Measurements from ENCODE around the gene RLN3. TPM values are rescaled to one million over a fixed set of nuclear protein-coding genes. Genes with fewer than 3 reads are reported as not detected.

RLN3 gene
- polyA plus RNA-seq, 1 of the 3 experiments (the other 2 are of a cell fraction), result not detected

DNA sequence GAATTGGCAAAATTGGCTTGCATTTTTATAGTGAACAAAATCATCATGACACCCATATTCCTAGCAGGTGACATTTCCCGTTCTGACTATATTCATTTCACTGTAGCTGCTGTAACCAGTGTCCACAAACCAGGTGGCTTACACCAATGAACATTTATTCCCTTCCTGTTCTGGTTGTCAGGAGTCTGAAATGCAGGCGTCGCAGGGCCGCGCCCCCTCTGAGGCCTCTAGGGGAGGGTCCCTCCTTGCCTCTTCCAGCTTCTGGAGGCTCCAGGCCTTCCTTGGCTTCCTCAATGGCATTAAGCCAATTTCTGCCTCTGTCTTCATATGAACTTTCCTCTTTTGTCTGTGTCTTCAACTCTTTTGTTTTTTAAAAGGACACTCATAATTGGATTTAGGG, 6.5 kb upstream of the RLN3 start (continued):
- TF ChIP-seq FOSL2 (IDR thresholded peaks at IDR 0.05; ENCODE audit: borderline replicate concordance, low read depth) (no peak), TAF1 (IDR thresholded peaks at IDR 0.05; ENCODE audit: borderline replicate concordance, low read depth, low read length) (no peak), YY1 (IDR thresholded peaks at IDR 0.05; ENCODE audit: low read depth) (no peak)
- TF ChIP-seq, protein P1, sequence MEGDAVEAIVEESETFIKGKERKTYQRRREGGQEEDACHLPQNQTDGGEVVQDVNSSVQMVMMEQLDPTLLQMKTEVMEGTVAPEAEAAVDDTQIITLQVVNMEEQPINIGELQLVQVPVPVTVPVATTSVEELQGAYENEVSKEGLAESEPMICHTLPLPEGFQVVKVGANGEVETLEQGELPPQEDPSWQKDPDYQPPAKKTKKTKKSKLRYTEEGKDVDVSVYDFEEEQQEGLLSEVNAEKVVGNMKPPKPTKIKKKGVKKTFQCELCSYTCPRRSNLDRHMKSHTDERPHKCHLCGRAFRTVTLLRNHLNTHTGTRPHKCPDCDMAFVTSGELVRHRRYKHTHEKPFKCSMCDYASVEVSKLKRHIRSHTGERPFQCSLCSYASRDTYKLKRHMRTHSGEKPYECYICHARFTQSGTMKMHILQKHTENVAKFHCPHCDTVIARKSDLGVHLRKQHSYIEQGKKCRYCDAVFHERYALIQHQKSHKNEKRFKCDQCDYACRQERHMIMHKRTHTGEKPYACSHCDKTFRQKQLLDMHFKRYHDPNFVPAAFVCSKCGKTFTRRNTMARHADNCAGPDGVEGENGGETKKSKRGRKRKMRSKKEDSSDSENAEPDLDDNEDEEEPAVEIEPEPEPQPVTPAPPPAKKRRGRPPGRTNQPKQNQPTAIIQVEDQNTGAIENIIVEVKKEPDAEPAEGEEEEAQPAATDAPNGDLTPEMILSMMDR (IDR thresholded peaks at IDR 0.05), result no peak
- TF ChIP-seq, protein P2, sequence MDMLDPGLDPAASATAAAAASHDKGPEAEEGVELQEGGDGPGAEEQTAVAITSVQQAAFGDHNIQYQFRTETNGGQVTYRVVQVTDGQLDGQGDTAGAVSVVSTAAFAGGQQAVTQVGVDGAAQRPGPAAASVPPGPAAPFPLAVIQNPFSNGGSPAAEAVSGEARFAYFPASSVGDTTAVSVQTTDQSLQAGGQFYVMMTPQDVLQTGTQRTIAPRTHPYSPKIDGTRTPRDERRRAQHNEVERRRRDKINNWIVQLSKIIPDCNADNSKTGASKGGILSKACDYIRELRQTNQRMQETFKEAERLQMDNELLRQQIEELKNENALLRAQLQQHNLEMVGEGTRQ (IDR thresholded peaks at IDR 0.05; ENCODE audit: borderline replicate concordance, low read depth, low read length), result no peak

DNA sequence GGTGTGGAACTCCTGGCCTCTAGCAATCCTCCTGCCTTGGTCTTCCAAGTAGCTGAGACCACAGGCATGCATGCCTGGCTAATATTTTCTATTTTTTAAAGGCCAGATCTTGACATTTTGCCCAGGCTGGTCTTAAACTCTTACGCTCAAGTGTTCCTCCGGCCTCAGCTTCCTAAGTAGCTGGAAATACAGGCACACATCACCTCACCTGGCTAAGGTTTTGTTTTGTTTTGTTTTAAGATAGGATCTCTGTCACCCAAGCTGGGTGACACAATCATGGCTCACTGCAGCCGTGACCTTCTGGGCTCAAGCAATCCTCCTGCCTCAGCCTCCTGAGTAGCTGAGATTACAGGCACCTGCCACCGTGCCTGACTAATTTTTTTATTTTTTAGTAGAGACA, 5.5 kb upstream of the RLN3 start:
- H3K27ac ChIP-seq (ENCODE audit: low read depth in 2 of 2, low read length in 1 of 2), result no peak overlapping the region
- H3K4me1 ChIP-seq (ENCODE audit: control insufficient read depth in 1 of 2, insufficient read depth in 2 of 2, low read depth in 1 of 2, low read length in 1 of 2), result peaks cover 0 to 4% of the 10 kb centered on the region in 2 experiments; a peak in 2 of 4 replicates
- H3K4me2 ChIP-seq, result no peak overlapping the region
- CTCF ChIA-PET, result interaction anchor here (0.8 to 4.7 kb wide), 11 partner anchors 9 to 143 kb away, joined by 3 to 25 read pairs (median 3); partner anchors contain the start of gene IL27RA
- TF ChIP-seq RFX5 (IDR thresholded peaks at IDR 0.05; ENCODE audit: low read length), result no peak
- TF ChIP-seq CHD2 (IDR thresholded peaks at IDR 0.05; ENCODE audit: low read length, partially characterized antibody), result no peak
- TF ChIP-seq SMC3 (IDR thresholded peaks at IDR 0.05; ENCODE audit: low read depth, low read length), result no peak
- no peak for TF ChIP-seq TCF12 (IDR thresholded peaks at IDR 0.05)
- no peak overlapping the region for H3K4me3 ChIP-seq (ENCODE audit: low read depth in 2 of 2, low read length in 1 of 2)
- H3K9ac ChIP-seq, result no peak overlapping the region
- no peaks in the 10 kb centered on the region for H3K36me3 ChIP-seq (replicated peaks in 1 of 2; ENCODE audit: control insufficient read depth in 1 of 2, insufficient read depth in 2 of 2, low read length in 1 of 2)
- DNase-seq, result no peak
- H3K9me3 ChIP-seq, result no peaks in the 10 kb centered on the region
- peaks cover 13% of the 10 kb centered on the region for H3F3A ChIP-seq (replicated peaks; ENCODE audit: insufficient read depth)
- H3K79me2 ChIP-seq (ENCODE audit: insufficient read depth), result no peaks in the 10 kb centered on the region
- WGBS (ENCODE audit: low lambda C conversion rate), result 81% methylated on average over 4 of the region's 4 CpGs
- no peaks in the 10 kb centered on the region for H4K20me1 ChIP-seq (ENCODE audit: insufficient read depth)
- no peak overlapping the region; the same call in 1 of the 2 replicates for H2AFZ ChIP-seq (ENCODE audit: low read depth)
- POLR2A ChIA-PET, result no interaction called here
- H3K9me2 ChIP-seq, result no peaks in the 10 kb centered on the region
- H3K27me3 ChIP-seq (ENCODE audit: insufficient read depth), result no peaks in the 10 kb centered on the region

DNA sequence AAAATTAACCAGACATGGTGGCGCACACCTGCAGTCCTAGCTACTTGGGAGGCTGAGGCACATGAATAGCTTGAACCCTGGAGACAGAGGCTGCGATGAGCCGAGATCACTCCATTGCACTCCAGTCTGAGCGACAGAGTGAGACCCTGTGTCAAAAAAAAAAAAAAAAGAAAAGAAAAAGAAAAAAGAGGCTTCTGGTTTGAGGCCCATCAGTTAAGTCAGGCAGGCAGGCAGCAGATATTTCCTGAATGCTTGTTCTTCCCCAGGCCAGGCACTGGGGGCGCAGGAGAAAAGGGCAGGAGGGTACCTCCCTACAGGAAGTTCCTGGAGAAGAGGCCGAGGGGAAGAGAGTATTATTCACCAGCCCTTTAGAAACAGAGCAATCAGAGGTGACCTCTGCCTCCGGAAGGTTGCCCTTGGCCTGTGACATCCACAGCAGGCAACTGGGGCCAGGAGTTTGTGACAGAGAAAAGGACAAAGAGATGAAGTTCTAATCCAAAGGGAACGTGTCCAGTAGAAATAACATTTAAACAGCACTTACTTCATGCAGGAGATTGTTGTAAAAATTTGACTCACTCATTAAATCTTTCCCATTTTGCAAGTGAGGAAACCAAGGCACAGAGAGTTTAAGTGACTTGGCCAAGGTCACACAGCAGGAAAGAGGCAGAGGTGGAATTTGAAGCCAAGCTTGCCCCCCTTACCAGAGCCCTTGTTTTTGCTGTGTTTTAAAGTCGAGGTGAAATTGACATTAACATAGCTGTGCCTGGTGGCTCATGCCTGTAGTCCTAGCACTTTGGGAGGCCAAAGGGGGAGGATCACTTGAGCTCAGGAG, 4.3 kb upstream of the RLN3 start:
- 58% methylated on average over 9 of the region's 9 CpGs for WGBS (ENCODE audit: low lambda C conversion rate)
- no peaks in the 10 kb centered on the region for H4K20me1 ChIP-seq (ENCODE audit: insufficient read depth)
- ChIA-PET CTCF (interaction anchor here (0.6 to 4.7 kb wide), 11 partner anchors 8 to 144 kb away, joined by 3 to 25 read pairs (median 3); partner anchors contain the start of gene IL27RA), POLR2A (no interaction called here)
- DNase-seq, result peak; percentile 81
- H3K27ac ChIP-seq (ENCODE audit: low read depth in 2 of 2, low read length in 1 of 2), result peak overlapping the region; percentile 24 to 32; a peak in 2 of 4 replicates
- H3K4me1 ChIP-seq (ENCODE audit: control insufficient read depth in 1 of 2, insufficient read depth in 2 of 2, low read depth in 1 of 2, low read length in 1 of 2), result peaks cover 0 to 4% of the 10 kb centered on the region in 2 experiments; a peak in 2 of 4 replicates
- no peaks in the 10 kb centered on the region for H3K9me2 ChIP-seq
- no peaks in the 10 kb centered on the region for H3K79me2 ChIP-seq (ENCODE audit: insufficient read depth)
- H2AFZ ChIP-seq (ENCODE audit: low read depth), result peak overlapping the region; percentile 93
- H3F3A ChIP-seq (replicated peaks; ENCODE audit: insufficient read depth), result peaks cover 13% of the 10 kb centered on the region
- H3K27me3 ChIP-seq (ENCODE audit: insufficient read depth), result no peaks in the 10 kb centered on the region
- no peak overlapping the region for H3K9ac ChIP-seq
- no peak overlapping the region for H3K4me2 ChIP-seq
- no peaks in the 10 kb centered on the region for H3K36me3 ChIP-seq (replicated peaks in 1 of 2; ENCODE audit: control insufficient read depth in 1 of 2, insufficient read depth in 2 of 2, low read length in 1 of 2)
- H3K9me3 ChIP-seq, result no peaks in the 10 kb centered on the region
- no peak overlapping the region for H3K4me3 ChIP-seq (ENCODE audit: low read depth in 2 of 2, low read length in 1 of 2)
- TF ChIP-seq, protein P3, sequence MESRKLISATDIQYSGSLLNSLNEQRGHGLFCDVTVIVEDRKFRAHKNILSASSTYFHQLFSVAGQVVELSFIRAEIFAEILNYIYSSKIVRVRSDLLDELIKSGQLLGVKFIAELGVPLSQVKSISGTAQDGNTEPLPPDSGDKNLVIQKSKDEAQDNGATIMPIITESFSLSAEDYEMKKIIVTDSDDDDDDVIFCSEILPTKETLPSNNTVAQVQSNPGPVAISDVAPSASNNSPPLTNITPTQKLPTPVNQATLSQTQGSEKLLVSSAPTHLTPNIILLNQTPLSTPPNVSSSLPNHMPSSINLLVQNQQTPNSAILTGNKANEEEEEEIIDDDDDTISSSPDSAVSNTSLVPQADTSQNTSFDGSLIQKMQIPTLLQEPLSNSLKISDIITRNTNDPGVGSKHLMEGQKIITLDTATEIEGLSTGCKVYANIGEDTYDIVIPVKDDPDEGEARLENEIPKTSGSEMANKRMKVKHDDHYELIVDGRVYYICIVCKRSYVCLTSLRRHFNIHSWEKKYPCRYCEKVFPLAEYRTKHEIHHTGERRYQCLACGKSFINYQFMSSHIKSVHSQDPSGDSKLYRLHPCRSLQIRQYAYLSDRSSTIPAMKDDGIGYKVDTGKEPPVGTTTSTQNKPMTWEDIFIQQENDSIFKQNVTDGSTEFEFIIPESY (IDR thresholded peaks at IDR 0.05; ENCODE audit: borderline replicate concordance, low read depth), result no peak
- TF ChIP-seq GATA2 (CRISPR knock-in tag; IDR thresholded peaks at IDR 0.05) (no peak), FOSL2 (IDR thresholded peaks at IDR 0.05; ENCODE audit: borderline replicate concordance, low read depth) (no peak), TAF1 (IDR thresholded peaks at IDR 0.05; ENCODE audit: borderline replicate concordance, low read depth, low read length) (no peak), SMC3 (IDR thresholded peaks at IDR 0.05; ENCODE audit: low read depth, low read length) (0 out of 2 replicates have a peak, but pooled peaks have one; percentile 16), GABPA (IDR thresholded peaks at IDR 0.05; ENCODE audit: low read depth) (peak; percentile 39; the same call in 1 of the 2 replicates), RFX5 (IDR thresholded peaks at IDR 0.05; ENCODE audit: low read length) (no peak), NRF1 (IDR thresholded peaks at IDR 0.05; ENCODE audit: low read depth, low read length) (no peak), POLR2AphosphoS5 (IDR thresholded peaks at IDR 0.05; ENCODE audit: low read depth, low read length) (peak; percentile 29; the same call in 1 of the 2 replicates), ELF1 (IDR thresholded peaks at IDR 0.05) (peak; percentile 68; the same call in 1 of the 2 replicates), CHD2 (IDR thresholded peaks at IDR 0.05; ENCODE audit: low read length, partially characterized antibody) (no peak)
- TF ChIP-seq, protein P4, sequence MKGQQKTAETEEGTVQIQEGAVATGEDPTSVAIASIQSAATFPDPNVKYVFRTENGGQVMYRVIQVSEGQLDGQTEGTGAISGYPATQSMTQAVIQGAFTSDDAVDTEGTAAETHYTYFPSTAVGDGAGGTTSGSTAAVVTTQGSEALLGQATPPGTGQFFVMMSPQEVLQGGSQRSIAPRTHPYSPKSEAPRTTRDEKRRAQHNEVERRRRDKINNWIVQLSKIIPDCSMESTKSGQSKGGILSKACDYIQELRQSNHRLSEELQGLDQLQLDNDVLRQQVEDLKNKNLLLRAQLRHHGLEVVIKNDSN (IDR thresholded peaks at IDR 0.05; ENCODE audit: borderline replicate concordance, low read depth), result no peak
- TF ChIP-seq, protein P2 (IDR thresholded peaks at IDR 0.05; ENCODE audit: borderline replicate concordance, low read depth, low read length), result no peak
